Stimulated activated CD8-positive, alpha-beta memory T cell treated with anti-CD3 and anti-CD28 coated beads, Interleukin-15, amount 100 ng/mL, for 4 hours (primary cell): ENCODE data around the gene ITGAL.
"Not testable (repeated sequence)": the region's sequence is repeated elsewhere in the genome, so short reads cannot be mapped to it uniquely, and the experiment has no call there.

Experiments
- DNase-seq, 2 donors: peaks; one replicate each; pipeline ENCODE4 v3.0.0-alpha.2; 2020; ENCODE audit warnings: low read depth in 2 of 2

ITGAL gene

DNA sequence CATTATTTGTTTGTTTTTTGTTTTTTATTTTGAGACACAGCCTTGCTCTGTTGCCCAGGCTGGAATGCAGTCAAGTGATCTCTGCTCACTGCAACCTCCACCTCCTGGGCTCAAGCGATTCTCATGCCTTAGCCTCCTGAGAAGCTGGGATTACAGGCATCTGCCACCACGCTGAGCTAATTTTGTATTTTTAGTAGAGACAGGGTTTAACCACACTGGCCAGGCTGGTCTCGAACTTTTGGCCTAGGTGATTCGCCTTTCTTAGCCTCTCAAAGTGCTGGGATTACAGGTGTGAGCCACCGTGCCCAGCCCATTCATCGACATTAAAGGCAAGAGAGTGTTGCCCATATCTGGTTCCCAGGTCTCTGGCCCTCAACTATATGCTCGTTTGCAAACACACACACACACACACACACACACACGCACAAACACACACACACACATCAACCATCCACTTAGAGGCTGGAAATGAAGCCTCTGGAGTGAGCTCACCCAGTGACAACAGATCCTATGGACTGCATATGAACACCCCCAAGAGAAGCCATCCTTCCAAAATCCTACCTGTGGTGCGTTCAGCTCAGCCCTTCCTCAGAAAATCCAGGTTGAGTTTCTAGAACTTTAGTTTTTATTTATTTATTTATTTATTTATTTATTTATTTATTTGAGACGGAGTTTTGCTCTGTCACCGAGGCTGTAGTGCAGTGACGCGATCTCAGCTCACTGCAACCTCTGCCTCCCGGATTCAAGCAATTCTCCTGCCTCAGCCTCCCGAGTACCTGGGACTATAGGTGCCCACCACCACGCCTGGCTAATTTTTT is 14.6 kb upstream of the ITGAL start:
- DNase-seq = no peak

DNA sequence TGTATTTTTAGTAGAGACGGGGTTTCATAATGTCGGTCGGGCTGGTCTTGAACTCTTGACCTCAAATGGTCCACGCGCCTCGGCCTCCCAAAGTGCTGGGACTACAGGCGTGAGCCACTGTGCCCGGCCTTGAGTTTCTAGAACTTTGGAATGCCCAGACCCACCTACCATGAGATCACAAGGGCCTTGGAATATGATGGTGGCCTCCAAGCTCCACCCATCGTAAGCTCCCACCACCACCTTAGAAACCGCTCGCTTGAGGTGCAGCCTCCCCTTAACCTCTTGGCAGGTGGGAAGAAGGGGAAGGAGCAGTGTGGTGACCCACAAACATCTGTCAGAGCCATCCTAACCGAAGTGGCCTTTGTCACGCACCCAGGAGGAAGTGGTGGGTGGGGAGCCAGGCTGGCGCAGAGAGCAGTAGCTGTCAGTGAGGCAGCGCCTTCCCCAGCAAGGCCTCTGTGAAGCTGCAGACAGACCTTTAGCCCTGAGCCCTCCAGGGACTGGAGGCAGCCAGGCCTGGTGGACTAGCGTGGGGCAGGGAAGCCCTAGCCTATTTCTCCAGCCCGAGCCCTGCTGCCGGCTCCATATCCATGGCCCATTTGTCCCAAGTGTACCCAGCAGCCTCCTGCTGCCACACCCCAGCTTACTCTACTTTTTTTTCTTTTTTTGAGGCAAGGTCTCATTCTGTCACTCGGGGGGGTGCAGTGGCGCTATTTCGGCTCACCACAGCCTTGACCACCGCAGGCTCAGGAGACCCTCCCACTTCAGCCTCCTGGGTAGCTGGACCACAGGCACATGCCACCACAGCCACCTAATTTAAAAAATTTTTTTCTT is 13.8 kb upstream of the ITGAL start:
- peak; percentile 71 to 79 for DNase-seq

DNA sequence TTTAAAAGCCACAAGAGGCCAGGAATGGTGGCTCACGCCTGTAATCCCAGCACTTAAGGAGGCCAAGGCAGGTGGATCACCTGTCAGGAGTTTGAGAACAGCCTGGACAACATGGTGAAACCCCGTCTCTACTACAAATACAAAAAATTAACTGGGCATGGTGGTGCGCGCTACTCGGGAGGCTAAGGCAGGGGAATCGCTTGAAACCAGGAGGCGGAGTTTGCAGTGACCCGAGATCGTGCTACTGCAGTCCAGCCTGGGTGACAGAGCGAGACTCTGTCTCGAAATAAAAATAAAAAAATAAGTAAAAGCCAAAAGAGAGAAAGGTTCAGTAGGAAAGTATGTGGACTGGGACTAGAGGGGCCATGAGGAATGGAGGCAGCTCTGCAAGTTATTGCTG is 13.1 kb upstream of the ITGAL start:
- DNase-seq = no peak

DNA sequence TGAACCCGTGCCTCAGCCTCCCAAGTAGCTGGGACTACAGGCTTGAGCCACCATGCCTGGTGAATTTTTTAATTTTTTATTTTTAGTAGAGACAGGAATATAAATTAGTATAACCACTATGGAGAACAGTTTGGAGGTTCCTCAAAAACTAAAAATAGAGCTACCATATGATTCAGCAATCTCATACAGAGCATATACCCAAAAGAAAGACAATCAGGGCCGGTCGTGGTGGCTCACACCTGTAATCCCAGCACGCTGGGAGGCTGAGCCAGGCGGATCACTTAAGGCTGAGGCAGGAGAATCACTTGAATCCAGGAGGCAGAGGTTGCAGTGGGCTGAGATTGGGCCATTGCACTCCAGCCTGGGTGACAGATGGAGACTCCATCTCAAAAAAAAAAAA is 11.1 kb upstream of the ITGAL start:
- not testable (repeated sequence) for DNase-seq

DNA sequence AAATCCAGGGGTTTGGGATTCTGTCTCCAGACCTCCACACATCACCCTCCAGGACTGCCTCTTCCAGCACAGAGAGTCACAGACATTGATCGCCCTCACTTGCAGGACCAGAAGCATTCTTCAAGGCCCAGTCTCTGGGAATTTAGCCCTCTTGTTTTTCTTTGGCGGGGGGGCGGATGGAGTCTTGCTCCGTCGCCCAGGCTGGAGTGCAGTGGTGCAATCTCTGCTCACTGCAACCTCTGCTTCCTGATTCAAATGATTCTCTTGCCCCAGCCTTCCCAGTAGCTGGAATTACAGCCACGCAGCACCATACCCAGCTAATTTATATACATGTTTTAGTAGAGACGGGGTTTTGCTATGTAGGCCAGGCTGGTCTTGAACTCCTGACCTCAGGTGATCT is 8.5 kb upstream of the ITGAL start:
- DNase-seq = no peak

DNA sequence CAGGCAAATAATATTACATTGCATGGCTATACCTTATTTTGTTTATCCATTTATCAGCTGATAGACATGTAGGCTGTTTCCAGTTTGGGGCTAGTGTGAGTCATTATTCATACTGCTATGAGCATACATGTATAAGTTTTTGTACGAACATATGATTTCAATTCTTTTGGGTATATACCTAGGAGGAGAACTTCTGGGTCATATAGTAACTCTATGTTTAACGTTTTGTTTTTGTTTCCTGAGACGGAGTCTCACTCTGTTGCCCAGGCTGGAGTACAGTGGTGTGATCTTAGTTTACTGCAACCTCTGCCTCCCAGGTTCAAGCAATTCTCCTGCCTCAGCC is 2.4 kb upstream of the ITGAL start:
- DNase-seq = no peak

DNA sequence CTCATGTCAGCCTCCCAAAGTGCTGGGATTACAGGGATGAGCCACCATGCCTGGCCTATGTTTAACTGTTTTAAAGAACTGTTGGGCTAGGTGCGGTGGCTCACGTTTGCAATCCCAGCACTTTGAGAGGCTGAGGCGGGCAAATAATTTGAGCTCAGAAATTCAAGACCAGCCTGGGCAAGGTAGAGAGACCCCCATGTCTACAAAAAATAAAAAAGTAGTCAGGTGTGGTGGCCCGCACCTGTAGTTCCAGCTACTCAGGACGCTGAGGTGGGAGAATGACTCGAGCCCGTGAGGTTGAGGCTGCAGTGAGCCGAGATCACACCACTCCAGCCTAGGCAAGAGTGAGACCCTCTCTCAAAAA is 1.9 kb upstream of the ITGAL start:
- no peak for DNase-seq

DNA sequence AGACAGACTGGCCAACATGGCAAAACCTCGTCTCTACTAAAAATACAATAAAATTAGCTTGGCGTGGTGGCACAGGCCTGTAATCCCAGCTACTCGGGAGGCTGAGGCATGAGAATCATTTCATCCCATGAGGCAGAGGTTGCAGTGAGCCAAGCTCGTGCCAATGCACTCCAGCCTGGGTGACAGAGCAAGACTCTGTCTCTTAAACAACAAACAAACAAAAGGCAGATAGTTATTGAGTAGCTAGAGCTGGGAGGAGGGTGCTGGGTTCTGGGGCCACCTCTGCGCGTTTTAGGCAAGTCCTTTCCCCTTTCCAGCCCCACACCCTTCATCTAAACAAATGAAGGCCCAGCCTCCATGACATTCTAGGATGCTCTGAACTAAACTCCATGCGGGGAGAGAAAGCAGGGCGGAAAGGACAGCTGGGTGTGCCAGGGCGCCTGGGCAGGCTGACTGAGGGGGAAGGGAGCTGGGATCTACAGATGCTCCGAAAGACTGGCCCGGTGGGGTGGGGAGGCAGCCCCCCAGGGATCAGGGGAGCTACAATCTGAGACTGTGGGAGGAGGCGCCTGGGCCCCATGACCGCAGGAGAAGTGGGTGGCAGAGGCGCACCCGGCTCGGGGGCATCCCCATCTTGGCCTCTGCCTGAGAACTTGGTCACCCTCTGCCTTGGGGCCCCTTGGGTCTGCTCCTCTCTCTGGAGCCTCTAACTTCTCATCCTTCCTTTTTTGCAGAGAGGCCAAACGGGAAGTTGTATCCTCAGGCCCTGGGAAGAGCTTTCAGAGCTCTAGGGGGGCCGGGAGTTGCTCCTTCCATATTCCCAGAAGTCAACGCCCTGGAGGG is 910 bp downstream of the ITGAL start:
- peak; percentile 43 to 50 for DNase-seq

DNA sequence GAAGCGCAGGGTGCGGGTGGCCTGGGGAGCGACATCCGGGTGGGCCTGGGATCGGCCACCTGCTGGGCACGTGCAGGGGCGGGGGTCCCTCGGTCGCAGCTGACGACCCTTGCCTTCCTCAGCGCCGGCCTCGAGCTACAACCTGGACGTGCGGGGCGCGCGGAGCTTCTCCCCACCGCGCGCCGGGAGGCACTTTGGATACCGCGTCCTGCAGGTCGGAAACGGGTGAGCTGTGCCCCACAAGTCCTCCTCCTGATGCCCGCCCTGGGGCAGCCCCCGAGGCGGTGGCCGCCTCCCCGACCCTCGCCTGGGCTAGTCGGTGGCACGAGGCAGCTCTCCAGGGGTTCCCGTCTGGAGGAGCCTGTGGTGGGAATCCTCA is 1.5 kb downstream of the ITGAL start:
- DNase-seq = no peak

DNA sequence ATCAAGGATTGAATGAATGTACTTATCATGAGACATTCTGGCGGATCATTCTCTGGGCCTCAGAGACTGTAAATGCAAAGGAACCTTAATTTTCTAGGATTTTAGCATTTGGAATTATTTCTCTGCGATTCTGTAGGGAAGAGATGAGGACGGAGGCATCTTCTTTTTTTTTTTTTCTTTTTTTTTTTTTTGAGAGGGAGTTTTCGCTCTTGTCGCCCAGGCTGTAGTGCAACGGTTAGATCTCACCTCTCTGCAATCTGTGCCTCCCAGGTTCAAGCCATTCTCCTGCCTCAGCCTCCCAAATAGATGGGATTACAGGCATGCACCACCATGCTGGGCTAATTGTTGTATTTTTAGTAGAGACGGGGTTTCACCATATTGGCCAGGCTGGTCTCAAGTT is 2.1 kb downstream of the ITGAL start:
- DNase-seq = no peak

DNA sequence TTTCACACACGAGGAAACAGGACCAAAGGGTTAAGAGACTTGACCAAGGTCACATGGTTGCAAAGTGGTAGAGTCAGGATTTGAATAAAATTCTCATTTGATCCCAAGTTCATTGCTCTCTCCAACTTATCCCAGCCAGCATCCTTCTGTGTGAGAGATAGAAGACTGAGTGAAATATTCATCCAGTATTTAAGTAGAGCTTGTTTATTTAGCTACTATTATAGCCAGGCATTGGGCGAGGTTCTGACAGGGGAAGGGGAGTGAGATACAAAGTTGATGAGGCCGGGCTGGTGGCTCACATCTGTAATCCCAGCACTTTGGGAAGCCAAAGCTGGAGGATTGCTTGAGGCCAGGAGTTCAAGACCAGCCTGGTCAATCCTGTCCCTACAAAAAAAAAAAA is 4.4 kb downstream of the ITGAL start:
- no peak for DNase-seq

DNA sequence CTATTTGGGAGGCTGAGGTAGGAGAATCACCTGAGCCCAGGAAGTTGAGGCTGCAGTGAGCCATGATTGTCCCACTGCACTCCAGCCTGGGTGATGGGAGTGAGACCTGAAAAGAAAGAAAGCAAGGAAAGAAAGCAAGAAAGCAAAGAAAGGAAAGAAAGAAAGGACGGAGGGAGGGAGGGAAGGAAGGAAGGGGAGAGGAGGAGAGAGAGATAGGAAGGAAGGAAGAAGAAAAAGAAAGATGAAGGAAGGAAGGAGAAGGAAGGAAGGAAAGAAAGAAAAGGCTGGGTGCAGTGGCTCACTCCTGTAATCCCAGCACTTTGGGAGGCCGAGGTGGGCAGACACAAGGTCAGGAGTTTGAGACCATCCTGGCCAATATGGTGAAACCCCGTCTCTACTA is 5.2 kb downstream of the ITGAL start:
- DNase-seq = not testable (repeated sequence)

DNA sequence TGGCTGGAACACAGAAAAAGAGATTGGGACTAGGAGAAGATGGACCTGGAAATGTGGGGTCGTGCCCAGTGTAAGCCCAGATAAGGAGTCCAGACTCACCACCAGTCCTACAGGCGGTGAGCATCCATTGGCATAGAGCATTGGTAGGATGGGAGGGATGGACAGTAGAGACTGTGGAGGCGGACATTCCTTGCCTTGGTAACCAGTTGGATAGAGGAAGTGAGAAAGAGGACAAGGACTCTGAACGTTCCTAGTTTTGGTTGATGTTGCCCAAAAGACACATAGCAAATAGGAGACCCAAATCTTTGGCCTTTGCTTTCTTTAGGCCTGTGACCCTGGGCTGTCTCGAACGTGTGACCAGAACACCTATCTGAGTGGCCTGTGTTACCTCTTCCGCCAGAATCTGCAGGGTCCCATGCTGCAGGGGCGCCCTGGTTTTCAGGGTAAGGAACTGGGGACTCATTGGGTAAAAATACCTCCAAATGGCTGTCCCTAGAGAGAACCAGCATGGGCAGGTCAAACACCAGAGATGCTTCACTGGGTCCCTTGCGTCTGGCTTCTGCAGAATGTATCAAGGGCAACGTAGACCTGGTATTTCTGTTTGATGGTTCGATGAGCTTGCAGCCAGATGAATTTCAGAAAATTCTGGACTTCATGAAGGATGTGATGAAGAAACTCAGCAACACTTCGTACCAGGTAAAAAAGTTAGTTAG is 6.4 kb downstream of the ITGAL start:
- DNase-seq = no peak

DNA sequence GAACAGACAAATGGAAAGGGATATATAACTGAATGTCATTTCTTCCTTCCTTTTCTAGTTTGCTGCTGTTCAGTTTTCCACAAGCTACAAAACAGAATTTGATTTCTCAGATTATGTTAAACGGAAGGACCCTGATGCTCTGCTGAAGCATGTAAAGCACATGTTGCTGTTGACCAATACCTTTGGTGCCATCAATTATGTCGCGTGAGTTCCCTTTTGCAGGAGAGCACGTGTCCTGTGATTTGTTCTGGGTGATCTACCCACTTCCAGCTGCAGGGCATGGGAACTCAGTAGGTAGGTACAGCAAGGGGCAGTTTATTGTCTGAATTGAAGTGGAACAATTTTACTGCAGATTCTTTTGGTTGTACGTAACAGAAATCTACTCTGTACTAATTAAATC is 8.8 kb downstream of the ITGAL start:
- DNase-seq = no peak

DNA sequence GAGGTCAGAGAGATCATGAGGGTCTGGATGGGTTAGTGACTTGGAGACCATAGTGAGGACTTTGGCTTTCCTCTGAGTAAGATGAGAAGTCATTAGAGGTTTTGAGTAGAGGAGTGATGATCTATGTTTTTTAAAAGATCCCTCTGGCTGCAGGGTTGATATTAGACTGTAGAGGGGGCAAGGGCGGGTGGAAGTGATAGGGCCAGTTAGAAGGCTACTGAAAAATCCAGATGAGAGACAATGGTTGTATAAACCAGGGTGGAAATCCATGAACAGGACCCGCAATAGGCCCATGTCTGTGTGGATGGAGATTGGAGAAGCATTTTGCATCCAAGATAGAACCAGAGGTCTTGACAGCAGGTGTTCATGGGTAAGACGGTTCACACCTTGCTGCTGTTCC is 9.8 kb downstream of the ITGAL start:
- DNase-seq = no peak

DNA sequence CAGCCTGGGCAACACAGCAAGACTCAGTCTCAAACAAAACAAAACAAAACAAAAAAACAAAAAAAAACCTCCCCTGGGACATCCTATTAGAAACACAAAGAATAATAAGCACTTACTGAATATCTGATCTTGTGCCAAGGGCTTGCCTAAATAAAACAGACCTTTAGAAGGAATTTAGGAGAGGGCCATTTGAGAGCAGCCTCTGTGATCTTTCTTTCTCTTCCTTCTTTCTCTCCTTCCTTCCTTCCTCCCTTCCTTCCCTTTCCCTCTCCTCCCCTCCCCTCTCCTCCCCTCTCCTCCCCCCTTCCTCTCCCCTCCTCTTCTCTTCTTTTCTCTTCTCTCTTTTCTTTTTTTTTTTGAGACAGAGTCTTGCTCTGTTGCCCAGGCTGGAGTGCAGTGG is 12.3 kb downstream of the ITGAL start:
- no peak for DNase-seq

DNA sequence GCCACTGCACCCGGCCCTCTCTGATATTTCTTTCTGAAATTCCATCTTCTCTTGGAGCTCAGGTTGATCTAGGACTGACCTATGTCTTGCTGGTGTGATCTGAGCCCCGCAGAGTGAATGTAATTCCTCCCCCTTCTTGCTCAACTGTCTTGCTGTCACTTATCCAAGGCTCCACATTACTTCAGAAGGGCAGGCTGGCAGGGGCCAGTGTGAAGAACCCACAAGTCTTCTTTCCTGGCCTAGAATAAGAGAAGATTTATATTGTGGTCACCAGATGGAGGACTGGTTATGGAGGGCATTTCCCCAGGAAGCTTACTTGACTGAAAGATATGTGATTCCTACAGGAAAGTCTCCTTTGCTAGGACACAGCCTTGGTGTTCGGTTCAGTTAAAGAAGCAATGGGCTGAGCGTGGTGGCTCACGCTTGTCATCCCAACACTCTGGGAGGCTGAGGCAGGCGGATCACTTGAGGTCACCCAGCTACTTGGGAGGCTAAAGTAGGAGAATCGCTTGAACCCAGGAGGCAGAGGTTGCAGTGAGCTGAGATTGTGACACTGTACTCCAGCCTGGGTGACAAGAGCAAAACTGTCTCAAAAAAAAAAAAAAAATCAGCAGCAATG is 13.4 kb downstream of the ITGAL start:
- DNase-seq = no peak

DNA sequence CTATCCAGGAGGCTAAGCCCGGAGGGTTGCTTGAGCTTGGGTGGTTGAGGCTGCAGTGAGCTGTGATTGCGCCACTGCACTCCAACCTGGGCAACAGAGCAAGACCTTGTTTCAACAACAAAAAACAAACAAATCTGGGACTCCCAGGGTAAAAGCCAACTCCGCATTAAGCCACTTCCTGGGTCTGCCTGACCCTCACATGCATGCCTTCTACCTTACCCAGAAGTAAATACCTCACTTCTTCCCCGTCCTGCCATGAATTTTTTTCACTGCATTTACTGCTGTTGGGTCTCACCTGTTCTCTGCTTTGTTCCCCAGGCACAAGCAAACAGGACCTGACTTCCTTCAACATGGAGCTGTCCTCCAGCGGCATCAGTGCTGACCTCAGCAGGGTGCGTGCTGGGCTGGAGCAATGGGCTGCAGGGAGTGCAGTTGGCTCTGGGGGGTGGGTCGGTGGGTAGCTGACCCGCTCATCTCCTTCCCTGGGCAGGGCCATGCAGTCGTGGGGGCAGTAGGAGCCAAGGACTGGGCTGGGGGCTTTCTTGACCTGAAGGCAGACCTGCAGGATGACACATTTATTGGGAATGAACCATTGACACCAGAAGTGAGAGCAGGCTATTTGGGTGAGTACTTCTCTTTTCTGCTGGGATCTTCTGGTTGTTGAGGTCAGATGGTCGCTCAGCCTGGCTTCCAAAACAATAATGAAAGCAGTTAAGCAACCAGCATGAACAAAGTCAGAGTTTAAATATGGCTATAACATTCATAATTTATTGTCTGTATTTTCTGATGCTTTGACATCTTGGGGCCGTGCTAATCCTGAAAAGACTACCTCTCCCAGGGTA is 16.4 kb downstream of the ITGAL start:
- no peak for DNase-seq

DNA sequence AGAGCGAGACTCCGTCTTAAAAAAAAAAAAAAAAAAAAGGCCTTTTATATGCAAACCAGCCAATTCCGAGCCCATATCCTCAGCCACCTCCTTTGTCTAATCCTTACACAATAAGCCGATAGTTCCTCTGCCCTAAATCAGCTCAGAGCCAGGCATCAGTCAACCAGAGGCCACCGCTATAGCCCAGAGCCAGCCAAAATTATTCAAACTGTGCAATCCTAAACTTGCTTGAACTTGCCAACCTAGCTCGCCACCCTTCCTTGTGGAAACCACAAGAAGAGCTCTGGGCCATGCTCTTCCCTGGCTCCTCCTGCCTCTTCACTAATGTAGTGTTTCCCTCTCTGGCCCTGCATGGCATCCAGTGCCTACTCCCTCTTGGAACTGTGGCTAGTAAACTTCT is 17.7 kb downstream of the ITGAL start:
- DNase-seq = no peak

DNA sequence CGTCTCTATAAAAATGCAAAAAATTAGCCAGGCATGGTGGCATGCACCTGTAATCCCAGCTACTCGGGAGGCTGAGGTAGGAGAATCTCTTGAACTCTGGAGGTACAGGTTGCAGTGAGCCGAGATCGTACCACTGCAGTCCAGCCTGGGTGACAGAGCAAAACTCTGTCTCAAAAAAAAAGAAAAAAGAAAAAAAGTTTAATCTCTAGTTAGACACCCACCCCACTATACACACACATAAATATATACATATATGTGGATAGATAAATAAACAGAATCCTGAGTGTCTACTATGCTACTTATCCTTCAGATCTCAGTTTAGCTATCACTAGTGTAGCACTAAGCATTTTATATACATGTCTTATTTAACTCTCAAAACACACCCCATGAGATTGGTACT is 18.7 kb downstream of the ITGAL start:
- no peak for DNase-seq
